Measurements from ENCODE around the gene PWWP2B.
"Not testable (repeated sequence)": the region's sequence is repeated elsewhere in the genome, so short reads cannot be mapped to it uniquely, and the experiment has no call there.

PWWP2B gene

GRCh38 chr10:132381741-132382140, 15.3 kb upstream of the PWWP2B start:
- no peak for DNase-seq (ENCODE audit: low read depth)

GRCh38 chr10:132382231-132382922, 14.6 kb upstream of the PWWP2B start:
- DNase-seq (ENCODE audit: low read depth), result no peak

- no peak for DNase-seq (ENCODE audit: low read depth)
Observed at GRCh38 chr10:132383101-132383500, 13.9 kb upstream of the PWWP2B start.

- no peak for DNase-seq (ENCODE audit: low read depth)
Observed at GRCh38 chr10:132383751-132384196, 13.2 kb upstream of the PWWP2B start.

- DNase-seq (ENCODE audit: low read depth), result no peak
Observed at GRCh38 chr10:132384618-132385388, 12.2 kb upstream of the PWWP2B start.

GRCh38 chr10:132385389-132385667, 11.7 kb upstream of the PWWP2B start:
- no peak for DNase-seq (ENCODE audit: low read depth)

GRCh38 chr10:132385721-132386418, 11.1 kb upstream of the PWWP2B start:
- DNase-seq (ENCODE audit: low read depth), result no peak

- no peak for DNase-seq (ENCODE audit: low read depth)
Observed at GRCh38 chr10:132386419-132386831, 10.6 kb upstream of the PWWP2B start.

GRCh38 chr10:132386896-132387295, 10.1 kb upstream of the PWWP2B start:
- not testable (repeated sequence) for DNase-seq (ENCODE audit: low read depth)

- no peak for DNase-seq (ENCODE audit: low read depth)
Observed at GRCh38 chr10:132387764-132388210, 9.2 kb upstream of the PWWP2B start.

- no peak for DNase-seq (ENCODE audit: low read depth)
Observed at GRCh38 chr10:132388891-132389432, 8.0 kb upstream of the PWWP2B start.

- DNase-seq (ENCODE audit: low read depth), result no peak
Observed at GRCh38 chr10:132389433-132390169, 7.4 kb upstream of the PWWP2B start.

- DNase-seq (ENCODE audit: low read depth), result no peak
Observed at GRCh38 chr10:132390170-132390920, 6.7 kb upstream of the PWWP2B start.

GRCh38 chr10:132390921-132391675, 5.9 kb upstream of the PWWP2B start:
- no peak for DNase-seq (ENCODE audit: low read depth)

GRCh38 chr10:132391676-132392020, 5.4 kb upstream of the PWWP2B start:
- no peak for DNase-seq (ENCODE audit: low read depth)

- no peak for DNase-seq (ENCODE audit: low read depth)
Observed at GRCh38 chr10:132392184-132392800, 4.7 kb upstream of the PWWP2B start.

GRCh38 chr10:132392811-132393694, 3.9 kb upstream of the PWWP2B start:
- no peak for DNase-seq (ENCODE audit: low read depth)

- DNase-seq (ENCODE audit: low read depth), result no peak
Observed at GRCh38 chr10:132393695-132394181, 3.3 kb upstream of the PWWP2B start.

All from HS-27A (cell line).